CD4-positive, alpha-beta T cell treated with Interleukin-15 for 1 hour (primary cell): ENCODE measurements around the gene GAL3ST1.
"Not testable (repeated sequence)": the region's sequence is repeated elsewhere in the genome, so short reads cannot be mapped to it uniquely, and the experiment has no call there.

Source experiments
- DNase-seq: peaks from one replicate; pipeline ENCODE4 v3.0.0-alpha.2; 2020

The GAL3ST1 gene

DNA sequence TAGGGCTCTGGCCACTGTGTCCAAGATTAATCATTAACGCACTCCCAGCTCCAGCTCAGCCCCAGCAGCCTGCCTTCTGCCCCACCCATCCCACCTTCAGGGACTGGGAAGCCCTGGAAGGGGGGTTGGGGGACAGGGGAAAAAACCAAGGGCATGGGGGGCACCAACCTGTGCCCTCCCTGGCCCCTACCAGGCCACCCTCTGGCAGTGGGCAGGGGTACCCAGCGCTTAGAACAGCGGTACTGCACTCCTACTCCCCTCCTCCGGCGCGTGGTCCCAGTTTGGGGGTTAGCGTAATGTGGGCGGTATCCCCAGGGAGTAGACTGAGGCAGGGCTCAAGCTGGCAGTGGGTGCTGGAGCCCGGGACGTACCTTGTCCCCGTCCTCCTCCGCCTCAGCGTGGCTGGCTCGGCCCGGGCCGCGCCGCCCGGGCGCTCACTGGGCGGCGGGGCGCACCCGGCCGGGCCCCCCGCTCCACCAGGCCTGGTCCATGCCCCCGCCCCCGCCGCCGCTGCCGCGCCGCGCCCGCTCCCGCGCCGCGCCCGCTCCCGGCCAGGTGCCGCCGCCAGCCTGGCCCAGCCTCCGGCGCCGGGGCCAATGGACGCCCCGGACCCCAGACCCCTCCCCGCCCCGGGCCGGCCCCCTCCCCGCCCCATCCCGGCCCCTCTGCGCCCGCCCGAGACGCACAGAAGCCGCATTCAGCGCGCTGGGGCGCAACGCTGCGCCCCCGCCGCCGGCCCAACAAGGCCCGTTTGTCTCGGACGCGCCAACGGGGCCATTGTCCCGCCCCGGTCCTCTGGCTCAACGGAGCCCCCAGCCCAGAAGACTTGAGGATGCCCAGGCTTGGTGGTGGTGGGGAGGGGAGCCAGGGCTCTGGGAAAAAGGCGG is at the start of gene GAL3ST1:
TSS of gene GAL3ST1 (minus strand) at position 571 of the 887 bp plus-strand sequence. CDS start 17,273 bp downstream, outside the sequence.
- no peak for DNase-seq

DNA sequence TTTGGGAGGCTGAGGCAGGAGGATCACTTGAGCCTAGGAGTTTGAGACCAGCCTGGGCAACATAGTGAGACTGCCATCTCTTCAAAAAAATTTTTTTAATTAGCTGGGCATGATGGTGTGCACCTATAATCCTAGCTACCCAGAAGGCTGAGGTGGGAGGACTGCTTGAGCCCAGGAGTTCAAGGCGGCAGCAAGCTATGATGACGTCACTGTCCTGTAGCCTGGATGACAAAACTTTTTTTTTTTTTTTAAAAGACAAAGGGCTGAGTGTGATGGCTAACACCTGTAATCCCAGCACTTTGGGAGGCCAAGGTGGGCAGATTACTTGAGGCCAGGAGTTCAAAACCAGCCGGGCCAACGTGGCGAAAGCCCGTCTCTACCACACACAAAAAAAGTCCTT is 45.4 kb upstream of the GAL3ST1 start:
- DNase-seq: not testable (repeated sequence)

DNA sequence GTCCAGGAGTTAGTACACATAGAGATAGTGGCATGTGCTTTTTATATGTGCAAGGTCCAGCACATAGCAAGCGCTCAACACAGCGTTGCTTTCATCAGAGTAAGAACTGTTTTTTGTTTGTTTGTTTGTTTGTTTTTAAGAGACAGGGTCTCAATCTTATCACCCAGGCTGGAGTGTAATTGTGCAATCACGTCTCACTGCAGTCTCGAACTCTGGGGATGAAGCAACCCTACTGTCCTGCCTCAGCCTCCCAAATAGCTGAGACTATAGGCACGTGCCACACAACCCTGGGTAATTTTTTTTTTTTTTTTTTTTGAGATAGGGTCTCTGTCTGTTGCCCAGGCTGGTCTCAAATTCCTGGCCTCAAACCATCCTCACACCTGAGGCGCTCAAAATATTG is 43.4 kb upstream of the GAL3ST1 start:
- DNase-seq: no peak

DNA sequence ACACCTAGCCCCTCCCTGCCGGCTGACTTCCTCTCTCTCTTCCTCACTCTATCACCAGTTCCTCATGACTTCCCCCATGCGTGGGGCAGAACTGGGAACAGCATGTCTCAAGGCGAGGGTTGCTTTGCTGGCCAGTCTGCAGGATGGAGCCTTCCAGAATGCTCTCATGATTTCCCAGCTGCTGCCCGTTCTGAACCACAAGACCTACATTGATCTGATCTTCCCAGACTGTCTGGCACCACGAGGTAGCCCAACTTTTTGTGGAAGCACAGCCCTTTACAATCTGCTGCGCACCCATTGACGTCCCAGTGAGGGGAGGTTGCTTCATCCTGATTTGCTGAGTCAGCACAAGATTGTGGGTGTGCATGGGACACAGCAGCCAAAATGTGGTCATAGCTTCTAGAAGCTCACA is 41.1 kb upstream of the GAL3ST1 start:
- DNase-seq: no peak

DNA sequence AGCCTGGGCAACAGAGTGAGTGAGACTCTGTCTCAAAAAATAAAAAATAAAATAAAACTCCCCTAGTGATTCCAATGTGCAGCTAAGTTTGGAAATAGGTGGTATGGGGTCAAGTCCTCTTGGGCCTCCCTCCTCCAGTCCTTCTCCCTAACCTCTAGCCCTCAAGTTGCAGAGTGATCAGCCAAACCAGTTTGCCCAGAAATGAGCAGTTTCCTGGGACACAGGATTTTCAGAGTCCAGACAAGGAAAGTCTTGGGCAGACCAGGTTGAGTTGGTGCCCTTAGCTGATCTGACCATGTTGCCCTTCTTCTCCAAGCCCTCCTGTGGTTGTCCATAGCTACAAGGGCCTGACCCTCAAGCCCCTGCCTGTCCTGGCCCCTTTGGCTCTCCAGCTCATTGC is 40.4 kb upstream of the GAL3ST1 start:
- no peak for DNase-seq

DNA sequence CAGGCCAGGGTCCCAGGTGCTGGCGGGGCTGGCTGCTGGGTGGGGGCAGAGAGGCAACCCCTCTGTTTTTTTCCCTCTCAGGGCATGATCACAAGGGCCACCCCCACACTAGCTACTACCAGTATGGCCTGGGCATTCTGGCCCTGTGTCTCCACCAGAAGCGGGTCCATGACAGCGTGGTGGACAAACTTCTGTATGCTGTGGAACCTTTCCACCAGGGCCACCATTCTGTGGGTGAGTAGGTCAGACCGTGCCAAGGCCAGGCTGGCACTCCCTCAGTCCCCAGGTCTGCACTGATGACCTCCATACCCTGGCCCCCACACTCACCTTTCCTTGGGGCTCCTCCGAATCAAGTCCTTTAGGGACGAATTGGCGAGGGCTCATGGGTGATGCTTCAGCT is 39.8 kb upstream of the GAL3ST1 start:
- no peak for DNase-seq

- no peak for DNase-seq
Observed at GRCh38 chr22:30612789-30613188, 38.3 kb upstream of the GAL3ST1 start.

DNA sequence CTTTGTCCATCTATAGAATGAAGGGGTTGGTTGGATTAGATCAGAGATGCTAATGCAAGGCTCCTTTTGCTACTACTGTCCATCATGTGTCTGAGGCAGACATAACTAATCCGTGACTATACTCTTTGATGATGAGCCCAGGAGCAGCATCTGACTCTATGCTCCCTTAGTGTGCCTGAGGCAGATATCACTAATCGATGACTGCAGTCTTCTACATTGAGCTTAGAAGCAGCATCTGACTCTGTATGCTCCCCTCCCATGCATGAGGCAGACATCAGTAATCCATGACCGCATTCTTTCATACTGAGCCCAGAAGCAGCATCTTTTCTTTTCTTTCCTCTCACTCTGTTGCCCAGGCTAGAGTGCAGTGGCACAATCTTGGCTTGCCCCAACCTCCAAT is 36.7 kb upstream of the GAL3ST1 start:
- DNase-seq: no peak

- peak; percentile 67 for DNase-seq
Observed at GRCh38 chr22:30610299-30610698, 35.8 kb upstream of the GAL3ST1 start.

DNA sequence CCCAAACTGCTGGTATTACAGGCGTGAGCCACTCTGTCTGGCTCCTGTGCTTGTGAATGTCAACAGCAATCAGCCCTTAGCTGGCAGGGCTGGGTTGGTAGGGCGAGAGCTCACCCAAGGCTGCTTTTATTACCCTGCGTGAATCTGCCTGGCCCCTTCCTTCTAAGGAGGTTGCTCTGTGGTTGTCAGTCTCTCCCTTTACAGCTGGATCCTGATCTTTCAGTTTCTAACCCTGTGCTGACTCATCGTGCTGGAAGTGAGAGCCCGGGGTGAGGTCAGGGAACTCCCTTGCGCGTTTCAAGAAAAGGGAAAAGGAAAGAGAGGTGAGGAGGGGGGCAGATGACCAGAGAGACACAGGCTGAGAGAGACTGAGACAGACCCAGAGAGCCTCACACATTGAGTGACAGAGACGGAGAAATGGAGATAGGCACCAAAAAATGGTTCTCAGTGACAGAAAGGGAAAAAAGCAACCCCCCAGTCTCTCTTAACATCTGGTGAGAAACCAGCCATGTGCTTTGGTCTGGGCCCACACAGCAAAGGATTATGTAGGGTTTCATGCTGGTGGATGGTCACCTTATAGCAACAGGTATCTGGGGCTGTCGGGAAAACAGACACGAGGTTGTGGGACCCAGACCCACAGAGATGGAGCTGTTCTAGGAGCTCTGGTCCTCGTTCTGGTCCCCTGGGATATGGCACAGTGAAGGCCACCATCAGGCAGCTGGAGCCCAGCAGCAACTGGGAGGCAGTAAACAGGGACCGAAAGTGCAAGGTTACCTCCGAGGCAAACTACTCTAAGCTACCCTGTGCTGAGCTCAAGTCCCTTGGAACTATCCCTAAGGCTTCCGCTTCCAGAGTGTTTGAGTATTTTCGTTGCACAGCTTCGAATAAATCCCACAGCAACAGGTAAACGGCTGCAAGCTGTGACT is 35.1 kb upstream of the GAL3ST1 start:
- peak; percentile 72 for DNase-seq

DNA sequence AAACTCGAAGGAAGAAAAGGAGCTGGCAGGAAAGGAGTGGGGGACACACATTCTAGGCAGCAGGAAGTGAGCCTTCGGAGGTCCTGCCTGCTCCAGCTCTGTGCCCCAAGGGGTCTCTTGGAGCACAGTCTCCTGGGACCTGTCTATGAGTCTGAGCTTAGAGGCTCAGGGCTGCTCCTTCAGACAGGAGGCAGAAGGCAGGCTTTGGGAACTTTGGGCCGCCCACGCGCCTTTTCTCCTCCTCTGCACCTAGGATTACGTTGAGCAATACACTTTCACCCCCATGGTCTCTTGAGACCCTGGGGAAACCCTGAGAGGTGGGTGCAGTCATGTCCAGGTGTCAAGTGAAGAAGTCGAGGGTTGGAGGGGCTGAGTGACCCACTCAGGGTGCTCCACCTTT is 33.5 kb upstream of the GAL3ST1 start:
- DNase-seq: no peak

- no peak for DNase-seq
Observed at GRCh38 chr22:30607300-30607930, 33.0 kb upstream of the GAL3ST1 start.

- DNase-seq: peak; percentile 56
Observed at GRCh38 chr22:30606455-30607299, 32.2 kb upstream of the GAL3ST1 start, which contains the start of gene TCN2. Gene TCN2 (plus strand): TSS chr22:30607174. CDS start chr22:30607332, 158 bp downstream.

DNA sequence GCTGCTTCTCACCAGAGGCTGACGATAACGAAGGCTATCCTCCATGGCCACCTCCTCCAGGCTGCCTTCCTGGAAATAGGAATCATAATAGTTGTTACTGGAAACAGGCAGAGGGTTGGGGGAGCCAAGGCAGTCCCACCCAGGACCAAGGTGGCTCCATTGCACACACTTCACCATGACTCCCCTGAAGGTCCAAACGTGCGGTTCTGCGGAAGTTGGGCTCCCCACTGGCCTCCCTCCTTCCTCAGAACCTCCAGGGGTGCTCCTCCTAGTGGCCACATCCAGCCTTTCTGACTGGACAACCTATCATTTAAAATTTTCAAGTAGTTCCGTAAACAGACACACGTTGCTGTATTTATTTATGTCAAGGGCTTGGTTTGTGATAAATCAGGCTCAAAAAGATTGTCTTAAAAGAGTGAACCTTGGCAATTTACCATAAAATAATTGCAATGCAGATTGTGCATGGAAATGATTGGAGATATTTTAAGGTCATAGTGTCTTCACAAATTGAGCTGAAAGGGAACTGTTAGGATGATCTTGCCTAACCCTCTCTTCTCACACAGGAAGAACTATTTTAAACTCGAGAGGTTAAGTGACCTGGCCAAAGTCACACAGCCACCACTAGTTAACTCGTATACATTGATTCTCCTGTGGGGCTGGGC is 31.1 kb upstream of the GAL3ST1 start:
- peak; percentile 41 for DNase-seq

DNA sequence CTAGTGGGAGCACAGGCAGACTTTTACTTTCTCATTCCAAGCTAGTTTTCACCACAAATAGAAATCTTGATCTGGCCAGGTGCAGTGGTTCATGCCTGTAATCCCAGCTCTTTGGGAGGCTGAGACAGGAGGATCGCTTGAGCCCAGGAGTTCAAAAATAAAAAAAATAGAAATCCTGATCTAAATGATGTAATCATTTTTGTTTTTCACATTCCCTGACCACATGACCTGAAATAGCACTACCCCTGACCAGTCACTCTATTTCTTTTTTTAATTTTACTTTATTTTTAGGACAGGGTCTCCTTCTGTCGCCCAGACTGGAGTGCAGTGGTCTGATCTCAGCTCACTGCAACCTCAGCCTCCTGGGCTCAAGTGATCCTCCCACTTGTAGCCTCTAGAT is 30.3 kb upstream of the GAL3ST1 start:
- no peak for DNase-seq

GRCh38 chr22:30603801-30604200 is 29.3 kb upstream of the GAL3ST1 start:
- DNase-seq: no peak

- no peak for DNase-seq
Observed at GRCh38 chr22:30602049-30602448, 27.6 kb upstream of the GAL3ST1 start.

DNA sequence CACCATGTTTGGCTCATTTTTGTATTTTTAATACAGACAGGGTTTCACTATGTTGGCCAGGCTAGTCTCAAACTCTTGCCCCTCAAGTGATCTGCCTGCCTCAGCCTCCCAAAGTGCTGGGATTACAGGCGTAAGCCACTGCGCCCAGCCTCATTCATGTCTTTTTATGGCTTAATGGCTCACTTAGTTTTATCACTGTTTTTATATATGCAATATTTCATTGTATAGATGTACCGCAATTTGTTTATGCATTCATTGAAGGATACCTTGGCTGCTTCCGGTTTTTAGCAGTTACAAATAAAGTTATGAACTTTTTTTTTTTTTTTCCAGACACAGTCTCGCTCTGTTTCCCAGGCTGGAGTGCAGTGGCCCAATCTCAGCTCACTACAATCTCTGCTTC is 27.0 kb upstream of the GAL3ST1 start:
- DNase-seq: no peak

DNA sequence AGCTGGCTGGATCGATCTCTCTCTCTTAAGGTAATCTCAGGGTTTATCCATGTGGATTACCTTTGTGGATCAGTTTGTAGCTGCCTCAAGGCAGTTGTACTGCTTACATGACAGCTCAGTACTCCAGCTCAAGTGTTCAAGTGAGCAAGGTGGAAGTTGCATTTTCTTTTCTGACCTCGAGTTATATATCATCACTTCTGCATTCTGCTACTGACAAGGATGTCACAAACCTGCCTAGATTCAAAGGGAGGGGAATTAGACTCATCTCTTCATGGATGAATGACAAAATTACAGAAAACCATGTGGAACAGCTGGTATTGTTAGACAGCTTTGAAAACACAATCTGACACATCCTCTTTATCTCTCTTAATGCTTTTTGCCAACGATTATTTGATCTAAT is 26.5 kb upstream of the GAL3ST1 start:
- no peak for DNase-seq

GRCh38 chr22:30598986-30599385 is 24.5 kb upstream of the GAL3ST1 start:
- DNase-seq: no peak

DNA sequence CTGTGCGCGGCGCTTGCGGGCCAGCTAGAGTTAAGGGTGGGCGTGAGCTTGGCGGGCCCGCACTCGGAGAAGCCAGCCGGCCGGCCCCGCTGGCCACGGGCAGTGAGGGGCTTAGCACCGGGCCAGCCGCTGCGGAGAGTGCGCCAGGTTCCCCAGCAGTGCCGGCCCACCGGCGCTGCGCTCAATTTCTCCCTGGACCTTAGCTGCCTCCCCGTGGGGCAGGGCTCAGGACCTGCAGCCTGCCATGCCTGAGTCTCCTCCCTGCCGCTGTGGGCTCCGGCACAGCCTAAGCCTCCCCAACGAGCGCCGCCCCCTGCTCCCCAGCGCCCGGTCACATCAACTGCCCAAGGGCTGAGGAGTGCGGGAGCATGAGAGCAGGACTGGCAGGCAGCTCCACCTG is 22.4 kb upstream of the GAL3ST1 start:
- DNase-seq: no peak

DNA sequence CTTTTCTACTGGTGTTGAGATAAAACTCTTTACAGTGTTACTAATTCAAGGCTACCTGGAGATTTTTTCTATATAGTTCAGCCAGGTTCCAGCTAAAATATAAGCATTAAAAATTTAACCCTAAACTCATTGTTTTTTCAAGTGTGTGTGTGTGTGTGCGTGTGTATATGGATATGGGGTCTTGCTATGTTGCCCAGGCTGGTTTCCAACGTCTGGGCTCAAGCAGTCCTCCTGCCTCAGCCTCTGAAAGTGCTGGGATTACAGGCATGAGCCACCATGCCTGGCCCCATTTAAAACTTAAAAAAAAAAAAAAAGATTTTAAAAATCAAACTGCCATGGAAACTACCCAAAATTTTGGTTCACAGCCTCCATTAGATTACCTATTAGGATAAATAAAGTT is 21.7 kb upstream of the GAL3ST1 start:
- DNase-seq: no peak
